ENCODE results near the gene ERG. TPM values are rescaled to one million over a fixed set of nuclear protein-coding genes. Genes with fewer than 3 reads are reported as not detected.
A peak's percentile ranks its signal among the peaks of the same experiment; 100 is the strongest.

The ERG gene
- total RNA-seq, 4 donors from 2014 or later: 4.2 to 20.6 (median 4.8) TPM

DNA sequence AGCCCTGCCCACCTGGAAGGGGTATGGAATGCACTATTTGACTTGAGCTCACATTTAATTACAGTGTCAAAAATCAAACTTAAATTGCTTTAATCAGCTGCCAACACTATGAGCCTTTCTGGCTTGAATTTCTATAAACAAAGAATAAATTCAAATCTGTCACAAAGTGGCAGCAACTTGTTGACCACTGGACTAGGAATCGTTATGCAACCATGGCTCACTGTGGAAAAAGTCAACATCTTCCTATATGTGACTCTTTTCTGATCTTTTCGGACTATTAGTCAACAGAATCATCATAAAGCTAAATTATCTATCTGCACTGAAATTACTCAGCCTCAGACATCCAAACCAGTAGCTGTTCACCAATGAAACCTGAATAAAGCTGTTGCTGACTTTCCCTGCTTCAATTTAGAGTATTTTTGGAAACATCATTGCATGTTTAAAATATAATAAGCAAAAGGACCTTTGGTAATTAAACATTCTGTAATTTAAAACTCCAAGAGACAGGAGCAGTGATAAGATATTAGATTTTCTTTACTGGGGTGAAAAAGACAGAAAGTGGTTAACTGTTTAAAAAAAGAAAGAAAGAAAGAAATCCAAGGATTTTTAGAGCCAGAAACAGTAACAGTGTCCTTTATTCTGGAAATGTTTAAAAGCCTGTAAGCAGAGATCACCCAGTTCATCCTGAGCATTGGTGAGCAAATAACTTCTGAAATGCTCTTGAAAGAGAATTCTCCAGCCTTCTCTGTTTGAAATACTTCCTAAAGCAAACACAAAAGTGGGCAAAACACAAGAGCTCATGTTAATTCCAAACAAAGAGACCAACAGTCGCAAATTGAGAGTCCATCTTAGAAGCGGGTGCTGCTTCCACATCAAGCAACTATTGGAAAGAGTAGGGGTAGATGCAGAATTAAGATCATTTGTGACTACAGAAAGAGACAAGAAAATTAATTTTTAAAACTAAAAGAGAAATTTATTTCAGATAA, 26.2 kb upstream of the ERG start:
- Histone ChIP-seq H3K4me1 (no peaks in the 10 kb centered on the region), H3K4me3 (no peak overlapping the region), H3K27ac (no peak overlapping the region), H3K27me3 (no peaks in the 10 kb centered on the region), H3K9me3 (no peaks in the 10 kb centered on the region), H3K36me3 (no peaks in the 10 kb centered on the region)
- DNase-seq: no peak
- TF ChIP-seq, protein P1, sequence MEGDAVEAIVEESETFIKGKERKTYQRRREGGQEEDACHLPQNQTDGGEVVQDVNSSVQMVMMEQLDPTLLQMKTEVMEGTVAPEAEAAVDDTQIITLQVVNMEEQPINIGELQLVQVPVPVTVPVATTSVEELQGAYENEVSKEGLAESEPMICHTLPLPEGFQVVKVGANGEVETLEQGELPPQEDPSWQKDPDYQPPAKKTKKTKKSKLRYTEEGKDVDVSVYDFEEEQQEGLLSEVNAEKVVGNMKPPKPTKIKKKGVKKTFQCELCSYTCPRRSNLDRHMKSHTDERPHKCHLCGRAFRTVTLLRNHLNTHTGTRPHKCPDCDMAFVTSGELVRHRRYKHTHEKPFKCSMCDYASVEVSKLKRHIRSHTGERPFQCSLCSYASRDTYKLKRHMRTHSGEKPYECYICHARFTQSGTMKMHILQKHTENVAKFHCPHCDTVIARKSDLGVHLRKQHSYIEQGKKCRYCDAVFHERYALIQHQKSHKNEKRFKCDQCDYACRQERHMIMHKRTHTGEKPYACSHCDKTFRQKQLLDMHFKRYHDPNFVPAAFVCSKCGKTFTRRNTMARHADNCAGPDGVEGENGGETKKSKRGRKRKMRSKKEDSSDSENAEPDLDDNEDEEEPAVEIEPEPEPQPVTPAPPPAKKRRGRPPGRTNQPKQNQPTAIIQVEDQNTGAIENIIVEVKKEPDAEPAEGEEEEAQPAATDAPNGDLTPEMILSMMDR (IDR thresholded peaks at IDR 0.05): no peak
- no peak for TF ChIP-seq POLR2A (IDR thresholded peaks at IDR 0.05)

DNA sequence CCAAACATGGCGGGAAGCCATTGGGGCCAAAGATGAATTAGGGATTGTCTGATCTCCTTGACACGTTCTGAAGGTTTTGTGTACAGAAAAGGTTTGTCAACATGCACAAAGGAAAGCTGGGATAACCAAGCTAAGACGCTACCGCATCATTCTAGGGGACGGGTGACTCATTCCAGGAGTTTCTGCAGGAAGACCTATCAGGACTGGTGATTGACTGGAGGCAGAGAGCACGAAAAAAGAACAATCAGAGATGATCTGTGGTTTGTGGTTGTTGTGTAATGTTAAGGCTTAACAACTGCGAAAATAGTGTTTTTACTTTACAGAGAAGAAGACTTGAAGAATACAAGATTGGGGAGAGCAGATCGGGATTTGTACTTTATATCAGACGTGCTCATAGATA, 22.2 kb upstream of the ERG start:
- no peak overlapping the region for H3K4me3 ChIP-seq
- no peak overlapping the region for H3K27ac ChIP-seq
- H3K9me3 ChIP-seq: no peaks in the 10 kb centered on the region
- no peak for DNase-seq
- H3K4me1 ChIP-seq: no peaks in the 10 kb centered on the region
- no peaks in the 10 kb centered on the region for H3K27me3 ChIP-seq
- H3K36me3 ChIP-seq: no peaks in the 10 kb centered on the region
- TF ChIP-seq, protein P1 (IDR thresholded peaks at IDR 0.05): no peak
- no peak for TF ChIP-seq POLR2A (IDR thresholded peaks at IDR 0.05)

DNA sequence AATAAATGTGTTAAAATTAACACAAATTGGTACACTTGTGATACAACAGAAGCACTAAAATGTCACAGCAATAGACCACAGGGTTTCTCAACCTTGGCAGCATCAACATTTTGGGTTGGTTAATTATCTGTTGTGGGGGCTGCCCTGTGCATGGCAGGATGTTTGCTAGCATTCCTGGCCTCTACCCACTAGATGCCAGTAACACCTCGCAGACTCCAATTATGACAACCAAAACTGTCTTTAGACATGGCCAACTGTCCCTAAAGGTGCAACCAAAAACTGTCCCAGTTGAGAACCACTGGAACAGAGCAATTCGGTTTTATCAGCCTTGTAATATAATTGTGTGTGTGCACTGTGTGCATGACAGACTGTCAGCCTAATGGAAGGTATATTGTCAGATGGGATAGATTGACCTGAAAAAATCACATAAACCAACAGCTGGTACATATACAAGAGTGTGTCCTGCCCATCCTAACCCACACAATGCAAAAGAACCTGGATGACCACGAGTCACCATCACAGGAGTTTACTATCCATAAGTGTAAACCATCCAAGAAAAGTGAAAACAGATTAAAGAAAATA, 13.5 kb upstream of the ERG start:
- TF ChIP-seq, protein P1 (IDR thresholded peaks at IDR 0.05): peak in 1 of 6 experiments; percentile 6
- no peak for TF ChIP-seq POLR2A (IDR thresholded peaks at IDR 0.05)
- Histone ChIP-seq H3K4me1 (peaks cover 0 to 5% (median 0%) of the 10 kb centered on the region in 4 donors), H3K36me3 (no peaks in the 10 kb centered on the region), H3K9me3 (no peaks in the 10 kb centered on the region), H3K27me3 (no peaks in the 10 kb centered on the region), H3K4me3 (no peak overlapping the region), H3K27ac (no peak overlapping the region)
- DNase-seq: no peak

DNA sequence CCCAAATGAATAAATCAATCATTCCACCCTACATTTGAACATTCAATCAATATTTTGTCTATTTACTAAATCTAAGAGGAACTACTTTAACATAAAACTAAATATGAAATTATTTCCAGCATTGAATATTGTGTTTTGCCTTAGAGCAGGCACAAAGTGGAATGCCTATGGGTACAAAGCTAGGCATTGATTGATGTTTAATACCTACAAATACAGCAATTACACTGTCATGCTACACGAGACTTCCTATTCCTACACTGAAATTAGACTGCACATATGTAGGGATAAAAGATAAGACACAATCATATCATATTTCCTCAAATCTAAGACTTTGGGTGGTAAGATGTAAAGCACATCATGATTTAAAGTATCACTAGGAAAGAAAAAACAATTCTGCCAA, 12.9 kb upstream of the ERG start:
- Histone ChIP-seq H3K4me3 (no peak overlapping the region), H3K27ac (no peak overlapping the region), H3K4me1 (peaks cover 0 to 5% (median 0%) of the 10 kb centered on the region in 4 donors), H3K9me3 (no peaks in the 10 kb centered on the region), H3K27me3 (no peaks in the 10 kb centered on the region), H3K36me3 (no peaks in the 10 kb centered on the region)
- TF ChIP-seq, protein P1 (IDR thresholded peaks at IDR 0.05): no peak
- TF ChIP-seq POLR2A (IDR thresholded peaks at IDR 0.05): no peak
- no peak for DNase-seq

DNA sequence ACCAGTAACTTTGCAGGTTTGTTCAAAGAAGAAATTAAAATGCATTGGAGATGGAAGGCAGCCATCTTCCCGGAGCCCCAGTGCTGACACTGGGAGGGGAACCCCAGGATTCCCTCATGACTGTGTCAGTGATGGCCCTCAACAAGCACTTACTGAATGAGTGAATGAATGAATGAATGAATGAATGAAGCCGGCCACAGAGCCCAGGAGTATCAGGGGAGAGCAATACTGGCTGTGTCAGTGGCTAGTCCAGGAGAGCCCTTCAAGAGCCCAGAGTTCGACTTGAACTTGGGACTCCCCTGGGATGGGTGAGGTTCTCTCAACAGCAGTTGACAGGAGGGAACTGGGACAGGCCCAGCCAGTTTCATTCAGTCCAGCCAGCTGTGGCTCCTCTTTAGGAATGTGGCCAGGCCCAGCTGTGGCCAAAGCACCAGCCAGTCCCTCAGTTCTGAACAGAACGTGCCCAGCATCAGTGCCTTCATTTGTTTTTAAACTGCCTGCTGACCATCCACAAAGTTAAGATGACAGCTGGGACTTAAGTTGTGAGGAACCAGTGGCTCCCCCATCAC, 9.2 kb upstream of the ERG start:
- H3K4me3 ChIP-seq: no peak overlapping the region
- DNase-seq: no peak
- H3K9me3 ChIP-seq: no peaks in the 10 kb centered on the region
- peaks cover 0 to 5% (median 0%) of the 10 kb centered on the region in 4 donors for H3K4me1 ChIP-seq
- H3K27me3 ChIP-seq: no peaks in the 10 kb centered on the region
- H3K36me3 ChIP-seq: no peaks in the 10 kb centered on the region
- TF ChIP-seq POLR2A (IDR thresholded peaks at IDR 0.05): no peak
- TF ChIP-seq, protein P1 (IDR thresholded peaks at IDR 0.05): no peak
- no peak overlapping the region for H3K27ac ChIP-seq

All from Peyer's patch (tissue), 4 donors.